Stimulated activated memory B cell treated with anti-CD40 and anti-IgM and Interleukin-4, amounts not matched to agents 10 μg/mL and 1 μg/mL and 100 μg/mL, for 72 hours (primary cell): ENCODE data around the gene NRBF2.

Experiments used
- ATAC-seq: fragments of 150-1000 bp; cut with Tn5 transposase; 2 replicates; pipeline ENCODE4 v1.10.0; 2021
- H3K27ac Mint-ChIP-seq: one replicate; pipeline ENCODE4 v1.8.0; 2022; ENCODE audit warnings: mild to moderate bottlenecking, mixed read lengths
- H3K27me3 Mint-ChIP-seq: one replicate; pipeline ENCODE4 v1.8.0; 2022; ENCODE audit warnings: mixed read lengths
- H3K36me3 Mint-ChIP-seq: one replicate; pipeline ENCODE4 v1.8.0; 2022; ENCODE audit warnings: mixed read lengths
- H3K4me1 Mint-ChIP-seq: one replicate; pipeline ENCODE4 v1.8.0; 2022; ENCODE audit warnings: mixed read lengths
- H3K4me3 Mint-ChIP-seq: one replicate; pipeline ENCODE4 v1.8.0; 2022; ENCODE audit warnings: mild to moderate bottlenecking, moderate library complexity, mixed read lengths
- H3K9me3 Mint-ChIP-seq: one replicate; pipeline ENCODE4 v1.8.0; 2022; ENCODE audit warnings: mixed read lengths

The NRBF2 gene

GRCh38 chr10:63168821-63169462, 35.8 kb downstream of the NRBF2 start:
- no peak for ATAC-seq
- no peaks in the 10 kb centered on the region for H3K27me3 Mint-ChIP-seq
- no peak overlapping the region for H3K4me3 Mint-ChIP-seq
- H3K27ac Mint-ChIP-seq = peak overlapping the region; percentile 68
- H3K36me3 Mint-ChIP-seq = peaks cover 43% of the 10 kb centered on the region
- peaks cover 16% of the 10 kb centered on the region for H3K4me1 Mint-ChIP-seq
- no peaks in the 10 kb centered on the region for H3K9me3 Mint-ChIP-seq

GRCh38 chr10:63169624-63170023, 36.5 kb downstream of the NRBF2 start:
- ATAC-seq = no peak
- H3K4me3 Mint-ChIP-seq = no peak overlapping the region
- peaks cover 23% of the 10 kb centered on the region for H3K4me1 Mint-ChIP-seq
- H3K27ac Mint-ChIP-seq = peak overlapping the region; percentile 68
- H3K9me3 Mint-ChIP-seq = no peaks in the 10 kb centered on the region
- H3K36me3 Mint-ChIP-seq = peaks cover 49% of the 10 kb centered on the region
- H3K27me3 Mint-ChIP-seq = no peaks in the 10 kb centered on the region

GRCh38 chr10:63171255-63171855, 38.2 kb downstream of the NRBF2 start:
- Mint-ChIP-seq H3K27ac (peak overlapping the region; percentile 46), H3K4me3 (no peak overlapping the region), H3K4me1 (peaks cover 25% of the 10 kb centered on the region), H3K36me3 (peaks cover 52% of the 10 kb centered on the region), H3K27me3 (no peaks in the 10 kb centered on the region), H3K9me3 (no peaks in the 10 kb centered on the region)
- ATAC-seq = no peak

- peaks cover 25% of the 10 kb centered on the region for H3K4me1 Mint-ChIP-seq
- no peak for ATAC-seq
- no peak overlapping the region for H3K4me3 Mint-ChIP-seq
- peak overlapping the region; percentile 51 for H3K27ac Mint-ChIP-seq
- H3K36me3 Mint-ChIP-seq = peaks cover 57% of the 10 kb centered on the region
- no peaks in the 10 kb centered on the region for H3K27me3 Mint-ChIP-seq
- no peaks in the 10 kb centered on the region for H3K9me3 Mint-ChIP-seq
These were observed 38.8 kb downstream of the NRBF2 start for GRCh38 chr10:63171926-63172325.

GRCh38 chr10:63173468-63174232, 40.5 kb downstream of the NRBF2 start:
- peaks cover 30% of the 10 kb centered on the region for H3K4me1 Mint-ChIP-seq
- H3K36me3 Mint-ChIP-seq = peaks cover 61% of the 10 kb centered on the region
- H3K9me3 Mint-ChIP-seq = no peaks in the 10 kb centered on the region
- ATAC-seq = peak; percentile 97
- peak overlapping the region; percentile 23 for H3K4me3 Mint-ChIP-seq
- no peaks in the 10 kb centered on the region for H3K27me3 Mint-ChIP-seq
- H3K27ac Mint-ChIP-seq = peak overlapping the region; percentile 83

GRCh38 chr10:63175534-63175933, 42.4 kb downstream of the NRBF2 start:
- Mint-ChIP-seq H3K27me3 (no peaks in the 10 kb centered on the region), H3K36me3 (peaks cover 51% of the 10 kb centered on the region), H3K4me1 (peaks cover 30% of the 10 kb centered on the region), H3K4me3 (no peak overlapping the region), H3K9me3 (no peaks in the 10 kb centered on the region), H3K27ac (no peak overlapping the region)
- ATAC-seq = no peak

- no peak for ATAC-seq
- H3K27me3 Mint-ChIP-seq = no peaks in the 10 kb centered on the region
- no peaks in the 10 kb centered on the region for H3K4me1 Mint-ChIP-seq
- H3K36me3 Mint-ChIP-seq = peaks cover 46% of the 10 kb centered on the region
- no peak overlapping the region for H3K27ac Mint-ChIP-seq
- no peak overlapping the region for H3K4me3 Mint-ChIP-seq
- H3K9me3 Mint-ChIP-seq = no peaks in the 10 kb centered on the region
These were observed 59.7 kb downstream of the NRBF2 start for GRCh38 chr10:63192826-63193225.

GRCh38 chr10:63197344-63198092, 64.4 kb downstream of the NRBF2 start:
- Mint-ChIP-seq H3K4me3 (no peak overlapping the region), H3K27me3 (no peaks in the 10 kb centered on the region), H3K27ac (no peak overlapping the region), H3K9me3 (no peaks in the 10 kb centered on the region), H3K4me1 (peaks cover 3% of the 10 kb centered on the region), H3K36me3 (peaks cover 41% of the 10 kb centered on the region)
- no peak for ATAC-seq

GRCh38 chr10:63199716-63200115, 66.6 kb downstream of the NRBF2 start:
- no peak overlapping the region for H3K4me3 Mint-ChIP-seq
- peak overlapping the region; percentile 31 for H3K27ac Mint-ChIP-seq
- H3K36me3 Mint-ChIP-seq = peaks cover 30% of the 10 kb centered on the region
- ATAC-seq = no peak
- H3K4me1 Mint-ChIP-seq = peaks cover 12% of the 10 kb centered on the region
- no peaks in the 10 kb centered on the region for H3K27me3 Mint-ChIP-seq
- no peaks in the 10 kb centered on the region for H3K9me3 Mint-ChIP-seq

GRCh38 chr10:63200431-63200830, 67.3 kb downstream of the NRBF2 start:
- H3K27ac Mint-ChIP-seq = no peak overlapping the region
- peaks cover 19% of the 10 kb centered on the region for H3K4me1 Mint-ChIP-seq
- ATAC-seq = no peak
- no peak overlapping the region for H3K4me3 Mint-ChIP-seq
- H3K9me3 Mint-ChIP-seq = no peaks in the 10 kb centered on the region
- peaks cover 35% of the 10 kb centered on the region for H3K36me3 Mint-ChIP-seq
- no peaks in the 10 kb centered on the region for H3K27me3 Mint-ChIP-seq

GRCh38 chr10:63201118-63201517, 68.0 kb downstream of the NRBF2 start:
- Mint-ChIP-seq H3K4me1 (peaks cover 25% of the 10 kb centered on the region), H3K36me3 (peaks cover 36% of the 10 kb centered on the region), H3K27ac (no peak overlapping the region), H3K4me3 (no peak overlapping the region), H3K27me3 (no peaks in the 10 kb centered on the region), H3K9me3 (no peaks in the 10 kb centered on the region)
- no peak for ATAC-seq
